ENCODE data around the gene PLEKHM3.

PLEKHM3 gene

DNA sequence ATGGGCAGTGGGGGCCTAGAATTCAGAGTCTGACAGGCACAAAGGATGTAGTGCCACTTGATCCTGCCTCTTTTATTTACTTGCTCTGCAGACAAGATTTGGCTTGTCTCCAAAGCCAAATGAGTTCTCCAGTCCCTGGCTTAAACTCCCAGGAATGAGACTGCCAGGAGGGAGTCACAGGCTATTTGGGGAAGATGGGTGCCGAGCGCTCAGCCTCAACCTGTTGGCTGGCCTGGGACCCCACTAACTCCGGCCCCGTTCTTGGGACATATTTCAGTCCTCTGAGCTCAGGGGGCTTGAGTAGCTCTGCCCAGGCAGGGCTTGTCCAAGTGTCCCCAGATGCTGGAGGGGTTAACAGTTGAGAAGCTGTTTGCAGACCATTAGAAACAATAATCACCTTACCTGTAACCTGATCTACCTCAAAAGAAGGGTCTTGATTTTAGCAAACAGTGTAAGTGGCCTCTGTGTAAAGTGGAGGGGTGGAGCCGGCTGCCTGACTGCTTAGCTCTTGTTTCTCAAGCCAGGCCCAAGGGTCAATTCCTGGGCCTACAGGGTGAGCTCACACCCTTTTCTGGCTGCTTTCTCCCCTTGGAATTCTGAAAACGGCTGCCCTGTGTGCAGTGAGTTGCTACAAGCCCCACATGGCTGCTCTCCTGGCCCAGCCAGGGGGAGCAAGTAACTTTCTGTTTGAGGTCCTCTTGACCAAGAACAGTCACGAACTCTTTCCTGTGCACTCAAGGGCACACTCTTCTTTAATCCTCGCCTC lies 228.6 kb downstream of the PLEKHM3 start:
- ATAC-seq (replicated peaks; ENCODE audit: extremely low read depth, poor library complexity, severe bottlenecking) (no peak), DNase-seq (ENCODE audit: low spot score in 2 of 2) (no peak)
- Mint-ChIP-seq H3K4me3 (no peak overlapping the region), H3K27me3 (peaks cover 24% of the 10 kb centered on the region), H3K4me1 (no peaks in the 10 kb centered on the region), H3K36me3 (ENCODE audit: insufficient read depth) (no peaks in the 10 kb centered on the region), H3K27ac (ENCODE audit: low read depth) (no peak overlapping the region), H3K9me3 (no peaks in the 10 kb centered on the region)

- no peaks in the 10 kb centered on the region for H3K9me3 Mint-ChIP-seq
- no peaks in the 10 kb centered on the region for H3K4me1 Mint-ChIP-seq
- H3K4me3 Mint-ChIP-seq, result no peak overlapping the region
- ATAC-seq (replicated peaks; ENCODE audit: extremely low read depth, poor library complexity, severe bottlenecking) (no peak), DNase-seq (ENCODE audit: low spot score in 2 of 2) (no peak)
- peaks cover 31% of the 10 kb centered on the region for H3K27me3 Mint-ChIP-seq
- no peaks in the 10 kb centered on the region for H3K36me3 Mint-ChIP-seq (ENCODE audit: insufficient read depth)
- no peak overlapping the region for H3K27ac Mint-ChIP-seq (ENCODE audit: low read depth)
These were observed 233.0 kb downstream of the PLEKHM3 start for GRCh38 chr2:207792244-207792785.

DNA sequence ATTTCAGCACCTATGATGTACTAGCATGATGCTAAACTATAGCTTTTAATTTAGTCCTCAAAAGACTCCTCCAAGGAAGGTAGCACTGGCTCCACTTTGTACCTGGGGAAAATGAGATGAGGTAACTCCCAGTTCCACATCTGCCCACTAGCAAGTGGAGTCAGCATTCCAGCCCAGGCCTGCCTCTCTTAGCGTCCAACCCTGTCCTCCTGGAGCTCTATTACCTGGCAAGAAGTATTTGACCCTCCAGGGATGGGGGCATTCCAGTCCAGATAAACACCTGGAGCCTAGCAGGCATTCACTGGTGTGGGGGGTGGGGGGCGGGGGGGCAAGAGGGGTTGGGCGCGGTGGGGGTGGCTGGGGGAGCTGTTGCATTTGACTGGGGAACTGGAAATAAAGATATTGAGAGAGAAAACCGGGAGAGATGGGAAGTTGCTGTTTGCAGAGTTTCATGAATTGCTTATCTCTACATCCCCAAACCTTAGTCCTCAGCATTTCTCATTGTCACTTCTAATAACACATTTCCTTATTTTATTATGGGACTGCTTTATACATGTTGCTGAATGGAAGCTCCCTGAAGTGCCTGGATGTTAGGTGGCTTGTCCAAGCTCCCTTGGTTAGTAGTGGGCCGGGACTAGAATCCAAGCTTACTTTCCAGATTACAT lies 233.6 kb downstream of the PLEKHM3 start:
- DNase-seq (ENCODE audit: low spot score in 2 of 2) (no peak), ATAC-seq (replicated peaks; ENCODE audit: extremely low read depth, poor library complexity, severe bottlenecking) (no peak)
- H3K9me3 Mint-ChIP-seq, result no peaks in the 10 kb centered on the region
- peaks cover 35% of the 10 kb centered on the region for H3K27me3 Mint-ChIP-seq
- no peaks in the 10 kb centered on the region for H3K4me1 Mint-ChIP-seq
- no peaks in the 10 kb centered on the region for H3K36me3 Mint-ChIP-seq (ENCODE audit: insufficient read depth)
- H3K27ac Mint-ChIP-seq (ENCODE audit: low read depth), result no peak overlapping the region
- H3K4me3 Mint-ChIP-seq, result no peak overlapping the region

DNA sequence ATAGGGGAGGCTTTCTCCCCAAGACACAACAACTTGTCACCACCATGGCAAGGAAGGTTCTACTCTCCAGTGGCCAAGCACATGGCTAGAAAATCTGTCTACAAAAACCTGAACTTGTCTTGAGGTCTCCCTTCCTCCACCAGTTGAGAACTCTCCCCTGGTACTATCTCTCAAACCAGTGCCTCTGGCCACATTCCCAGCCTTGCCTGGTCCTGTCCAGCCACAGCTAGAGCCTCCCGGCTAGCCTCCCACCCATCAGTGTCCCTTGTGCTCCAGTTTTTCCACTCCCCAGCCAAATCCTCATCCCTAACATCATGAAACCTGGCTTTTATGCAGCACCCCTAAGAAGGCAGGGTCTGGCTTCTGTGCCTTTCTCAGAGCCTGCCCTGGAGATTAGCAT lies 234.4 kb downstream of the PLEKHM3 start:
- Mint-ChIP-seq H3K27ac (ENCODE audit: low read depth) (no peak overlapping the region), H3K27me3 (peaks cover 35% of the 10 kb centered on the region), H3K4me1 (no peaks in the 10 kb centered on the region), H3K4me3 (no peak overlapping the region), H3K9me3 (no peaks in the 10 kb centered on the region), H3K36me3 (ENCODE audit: insufficient read depth) (no peaks in the 10 kb centered on the region)
- DNase-seq (ENCODE audit: low spot score in 2 of 2) (no peak), ATAC-seq (replicated peaks; ENCODE audit: extremely low read depth, poor library complexity, severe bottlenecking) (no peak)

DNA sequence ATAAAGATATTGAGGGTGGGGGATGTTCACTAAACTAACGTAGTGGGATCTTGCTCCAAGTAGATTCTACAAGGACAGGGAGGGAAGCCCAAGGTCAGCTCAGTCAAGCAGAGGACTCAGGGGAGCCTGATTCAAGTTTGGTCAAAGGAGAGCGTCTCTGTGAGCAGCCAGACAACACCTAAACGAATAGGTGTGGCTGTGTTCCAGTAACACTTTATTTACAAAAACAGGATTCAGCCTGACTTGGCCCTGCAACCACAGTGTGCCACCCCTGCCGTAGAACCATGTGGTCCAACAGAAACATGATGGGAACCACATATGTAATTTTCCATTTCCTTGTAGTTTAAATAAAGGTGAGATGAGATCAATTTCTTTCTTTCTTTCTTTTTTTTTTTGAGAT lies 237.5 kb downstream of the PLEKHM3 start:
- H3K9me3 Mint-ChIP-seq, result no peaks in the 10 kb centered on the region
- H3K27ac Mint-ChIP-seq (ENCODE audit: low read depth), result no peak overlapping the region
- H3K27me3 Mint-ChIP-seq, result peaks cover 19% of the 10 kb centered on the region
- no peaks in the 10 kb centered on the region for H3K36me3 Mint-ChIP-seq (ENCODE audit: insufficient read depth)
- no peak overlapping the region for H3K4me3 Mint-ChIP-seq
- H3K4me1 Mint-ChIP-seq, result no peaks in the 10 kb centered on the region
- DNase-seq (ENCODE audit: low spot score in 2 of 2) (no peak), ATAC-seq (replicated peaks; ENCODE audit: extremely low read depth, poor library complexity, severe bottlenecking) (no peak)

- no peak for DNase-seq (ENCODE audit: low spot score in 2 of 2)
- ATAC-seq (replicated peaks; ENCODE audit: extremely low read depth, poor library complexity, severe bottlenecking), result no peak
- Mint-ChIP-seq H3K9me3 (no peaks in the 10 kb centered on the region), H3K27ac (ENCODE audit: low read depth) (no peak overlapping the region), H3K4me3 (no peak overlapping the region), H3K36me3 (ENCODE audit: insufficient read depth) (no peaks in the 10 kb centered on the region), H3K27me3 (peaks cover 27% of the 10 kb centered on the region), H3K4me1 (no peaks in the 10 kb centered on the region)
These were observed 238.3 kb downstream of the PLEKHM3 start for GRCh38 chr2:207787017-207787416.

DNA sequence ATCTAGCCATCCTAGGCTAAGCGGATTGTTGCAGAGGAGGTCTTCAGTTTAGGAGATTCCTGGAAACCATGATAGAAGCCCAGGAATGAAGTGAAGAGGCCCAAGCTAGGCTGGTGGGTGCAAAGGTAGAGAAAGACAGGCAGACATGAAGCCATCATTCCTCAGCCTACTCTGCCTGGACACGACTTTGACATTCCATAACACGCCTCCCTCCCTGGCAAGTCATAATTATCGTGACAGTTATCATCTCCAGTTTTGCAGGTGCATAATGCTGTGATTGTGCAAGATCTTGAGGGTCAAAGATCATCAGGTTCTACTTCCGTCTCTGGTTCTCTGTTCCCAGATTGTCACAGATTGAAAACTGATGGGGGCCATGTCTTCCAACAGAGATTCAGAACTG lies 240.4 kb downstream of the PLEKHM3 start:
- H3K4me1 Mint-ChIP-seq, result no peaks in the 10 kb centered on the region
- DNase-seq (ENCODE audit: low spot score in 2 of 2) (no peak), ATAC-seq (replicated peaks; ENCODE audit: extremely low read depth, poor library complexity, severe bottlenecking) (no peak)
- no peaks in the 10 kb centered on the region for H3K9me3 Mint-ChIP-seq
- H3K27me3 Mint-ChIP-seq, result peaks cover 33% of the 10 kb centered on the region
- H3K36me3 Mint-ChIP-seq (ENCODE audit: insufficient read depth), result no peaks in the 10 kb centered on the region
- H3K27ac Mint-ChIP-seq (ENCODE audit: low read depth), result no peak overlapping the region
- H3K4me3 Mint-ChIP-seq, result no peak overlapping the region

GRCh38 chr2:207783514-207783913 lies 241.8 kb downstream of the PLEKHM3 start:
- DNase-seq (ENCODE audit: low spot score in 2 of 2) (no peak), ATAC-seq (replicated peaks; ENCODE audit: extremely low read depth, poor library complexity, severe bottlenecking) (no peak)
- Mint-ChIP-seq H3K4me3 (no peak overlapping the region), H3K9me3 (no peaks in the 10 kb centered on the region), H3K4me1 (no peaks in the 10 kb centered on the region), H3K36me3 (ENCODE audit: insufficient read depth) (no peaks in the 10 kb centered on the region), H3K27me3 (peaks cover 33% of the 10 kb centered on the region), H3K27ac (ENCODE audit: low read depth) (no peak overlapping the region)

- no peaks in the 10 kb centered on the region for H3K9me3 Mint-ChIP-seq
- H3K4me3 Mint-ChIP-seq, result no peak overlapping the region
- no peaks in the 10 kb centered on the region for H3K36me3 Mint-ChIP-seq (ENCODE audit: insufficient read depth)
- no peak for ATAC-seq (replicated peaks; ENCODE audit: extremely low read depth, poor library complexity, severe bottlenecking)
- DNase-seq (ENCODE audit: low spot score in 2 of 2), result no peak
- H3K4me1 Mint-ChIP-seq, result no peaks in the 10 kb centered on the region
- H3K27me3 Mint-ChIP-seq, result peaks cover 27% of the 10 kb centered on the region
- no peak overlapping the region for H3K27ac Mint-ChIP-seq (ENCODE audit: low read depth)
These were observed 242.9 kb downstream of the PLEKHM3 start for GRCh38 chr2:207782238-207783030.

DNA sequence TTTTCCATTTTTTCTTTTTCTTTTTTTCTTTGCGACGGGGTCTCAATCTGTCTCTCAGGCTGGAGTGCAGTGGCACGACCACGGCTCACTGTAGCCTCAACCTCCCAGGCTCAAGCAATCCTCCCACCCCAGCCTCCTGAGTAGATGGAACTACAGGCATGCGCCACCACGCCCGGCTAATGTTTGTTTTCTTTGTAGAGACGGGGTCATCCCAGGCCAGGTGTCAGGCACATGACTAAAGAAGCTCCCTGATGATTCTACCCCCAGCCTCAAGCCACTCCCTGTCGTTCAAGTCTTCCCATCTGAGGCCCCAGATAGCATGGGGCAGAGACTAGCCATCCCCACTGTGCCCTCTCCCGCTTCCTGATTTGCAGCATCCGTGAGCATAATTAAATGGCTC lies 245.8 kb downstream of the PLEKHM3 start:
- Mint-ChIP-seq H3K27me3 (peaks cover 22% of the 10 kb centered on the region), H3K4me1 (no peaks in the 10 kb centered on the region), H3K36me3 (ENCODE audit: insufficient read depth) (no peaks in the 10 kb centered on the region), H3K9me3 (no peaks in the 10 kb centered on the region), H3K27ac (ENCODE audit: low read depth) (no peak overlapping the region), H3K4me3 (no peak overlapping the region)
- ATAC-seq (replicated peaks; ENCODE audit: extremely low read depth, poor library complexity, severe bottlenecking) (no peak), DNase-seq (ENCODE audit: low spot score in 2 of 2) (no peak)

- no peak for DNase-seq (ENCODE audit: low spot score in 2 of 2)
- Mint-ChIP-seq H3K4me1 (no peaks in the 10 kb centered on the region), H3K36me3 (ENCODE audit: insufficient read depth) (no peaks in the 10 kb centered on the region), H3K27ac (ENCODE audit: low read depth) (no peak overlapping the region), H3K9me3 (no peaks in the 10 kb centered on the region), H3K27me3 (peaks cover 20% of the 10 kb centered on the region), H3K4me3 (no peak overlapping the region)
- no peak for ATAC-seq (replicated peaks; ENCODE audit: extremely low read depth, poor library complexity, severe bottlenecking)
These were observed 246.9 kb downstream of the PLEKHM3 start for GRCh38 chr2:207778298-207778882.

DNA sequence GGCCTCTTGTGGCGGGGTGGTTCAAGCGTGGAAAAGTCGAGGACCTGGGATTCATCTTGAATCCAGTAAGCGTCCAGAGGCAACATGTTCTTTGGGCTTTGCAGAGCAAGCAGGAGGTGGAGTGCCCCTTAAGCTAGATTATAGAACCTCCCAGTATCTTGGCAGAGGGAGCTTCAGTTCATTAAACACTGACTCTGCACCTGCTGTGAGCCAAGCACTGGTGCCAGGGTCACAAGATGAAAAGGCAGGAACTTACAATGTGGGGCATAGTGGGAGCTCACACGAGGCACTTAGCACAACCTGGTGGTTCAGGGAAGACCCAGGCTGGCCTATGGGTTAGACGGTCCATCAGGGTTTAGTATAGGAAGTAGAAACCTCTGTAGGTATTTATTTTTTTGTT lies 248.2 kb downstream of the PLEKHM3 start:
- DNase-seq (ENCODE audit: low spot score in 2 of 2) (no peak), ATAC-seq (replicated peaks; ENCODE audit: extremely low read depth, poor library complexity, severe bottlenecking) (no peak)
- Mint-ChIP-seq H3K36me3 (ENCODE audit: insufficient read depth) (no peaks in the 10 kb centered on the region), H3K4me3 (no peak overlapping the region), H3K27ac (ENCODE audit: low read depth) (no peak overlapping the region), H3K4me1 (no peaks in the 10 kb centered on the region), H3K27me3 (peaks cover 8% of the 10 kb centered on the region), H3K9me3 (no peaks in the 10 kb centered on the region)
